ENCODE data around the gene FANCI.

DNA sequence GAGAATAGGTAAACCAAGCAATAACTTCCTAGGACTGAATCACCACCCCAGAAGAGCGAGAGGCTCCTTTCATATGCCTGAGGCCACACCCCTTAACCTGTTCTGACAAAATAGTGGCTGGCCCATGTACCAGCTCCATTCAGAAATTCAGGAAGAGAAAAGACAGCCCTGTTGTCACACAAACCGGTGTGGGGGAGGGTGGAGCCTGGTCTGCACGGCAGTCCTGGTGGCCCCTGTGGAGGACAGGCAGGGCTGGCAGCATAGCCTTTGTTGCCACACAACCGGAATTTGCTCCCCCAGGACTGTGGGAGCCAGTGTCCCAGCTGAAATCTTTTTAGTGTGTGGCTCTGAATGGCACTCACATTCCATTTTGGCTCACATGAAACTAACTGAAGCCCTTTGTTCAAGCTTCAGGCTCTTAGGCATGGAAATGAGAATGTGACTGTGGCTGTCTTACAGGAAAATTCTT is 46.2 kb upstream of the FANCI start:
- TF ChIP-seq, protein P1, sequence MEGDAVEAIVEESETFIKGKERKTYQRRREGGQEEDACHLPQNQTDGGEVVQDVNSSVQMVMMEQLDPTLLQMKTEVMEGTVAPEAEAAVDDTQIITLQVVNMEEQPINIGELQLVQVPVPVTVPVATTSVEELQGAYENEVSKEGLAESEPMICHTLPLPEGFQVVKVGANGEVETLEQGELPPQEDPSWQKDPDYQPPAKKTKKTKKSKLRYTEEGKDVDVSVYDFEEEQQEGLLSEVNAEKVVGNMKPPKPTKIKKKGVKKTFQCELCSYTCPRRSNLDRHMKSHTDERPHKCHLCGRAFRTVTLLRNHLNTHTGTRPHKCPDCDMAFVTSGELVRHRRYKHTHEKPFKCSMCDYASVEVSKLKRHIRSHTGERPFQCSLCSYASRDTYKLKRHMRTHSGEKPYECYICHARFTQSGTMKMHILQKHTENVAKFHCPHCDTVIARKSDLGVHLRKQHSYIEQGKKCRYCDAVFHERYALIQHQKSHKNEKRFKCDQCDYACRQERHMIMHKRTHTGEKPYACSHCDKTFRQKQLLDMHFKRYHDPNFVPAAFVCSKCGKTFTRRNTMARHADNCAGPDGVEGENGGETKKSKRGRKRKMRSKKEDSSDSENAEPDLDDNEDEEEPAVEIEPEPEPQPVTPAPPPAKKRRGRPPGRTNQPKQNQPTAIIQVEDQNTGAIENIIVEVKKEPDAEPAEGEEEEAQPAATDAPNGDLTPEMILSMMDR (conservative IDR thresholded peaks at IDR 0.05) = no peak
- no peak for TF ChIP-seq ZFX (IDR thresholded peaks at IDR 0.05)
